HepG2 (cell line): ENCODE data around the gene MYO1E. TPM values are rescaled to one million over a fixed set of nuclear protein-coding genes. Genes with fewer than 3 reads are reported as not detected.
A peak's percentile ranks its signal among the peaks of the same experiment; 100 is the strongest.

Experiments used
- CENPT ChIP-seq: sonication (generic); formaldehyde crosslinking; IDR thresholded peaks from 2 replicates; pipeline ENCODE4 v1.8.0; 2022; ENCODE audit warnings: low read depth, mild to moderate bottlenecking, moderate library complexity, missing genetic modification reagents
- DZIP1 ChIP-seq: sonication (generic); formaldehyde crosslinking; IDR thresholded peaks from 2 replicates; pipeline ENCODE4 v1.5.0; 2020; ENCODE audit warnings: mild to moderate bottlenecking, missing genetic modification reagents
- E2F5 ChIP-seq: sonication (generic); formaldehyde crosslinking; conservative IDR thresholded peaks from 2 replicates; pipeline ENCODE4 v1.4.0; 2020; ENCODE audit warnings: missing genetic modification reagents
- ELF3 ChIP-seq: IDR thresholded peaks from 2 replicates; pipeline ENCODE4 v1.6.1; 2016; ENCODE audit warnings: missing genetic modification reagents, missing compliant biosample characterization
- FOXA3 ChIP-seq: IDR thresholded peaks from 2 replicates; pipeline ENCODE4 v1.6.1; 2016; ENCODE audit warnings: missing genetic modification reagents, missing compliant biosample characterization
- FOXK1 ChIP-seq: sonication (generic); formaldehyde crosslinking; IDR thresholded peaks from 2 replicates; pipeline ENCODE4 v1.4.0; 2020; ENCODE audit warnings: low read depth, missing genetic modification reagents, borderline replicate concordance
- FOXK2 ChIP-seq: fragments of 450-650 bp; IDR thresholded peaks from 2 replicates; pipeline ENCODE4 v1.6.1; 2016
- HDAC1 ChIP-seq: sonication (generic); formaldehyde crosslinking; IDR thresholded peaks from 2 replicates; pipeline ENCODE4 v1.5.1; 2020; ENCODE audit warnings: mild to moderate bottlenecking, missing genetic modification reagents
- HNRNPL ChIP-seq: fragments of 200-400 bp; formaldehyde crosslinking; IDR thresholded peaks from 2 replicates; pipeline ENCODE4 v1.6.1; 2017; ENCODE audit warnings: mild to moderate bottlenecking, low read depth, low read length
- KLF12 ChIP-seq: sonication (generic); formaldehyde crosslinking; IDR thresholded peaks from 2 replicates; pipeline ENCODE4 v1.4.0; 2020; ENCODE audit warnings: missing genetic modification reagents, borderline replicate concordance
- MTA3 ChIP-seq: sonication (generic); formaldehyde crosslinking; IDR thresholded peaks from 2 replicates; pipeline ENCODE4 v1.4.0; 2020; ENCODE audit warnings: missing genetic modification reagents
- MXD1 ChIP-seq: sonication (generic); formaldehyde crosslinking; IDR thresholded peaks from 2 replicates; pipeline ENCODE4 v1.4.0; 2020; ENCODE audit warnings: mild to moderate bottlenecking, missing genetic modification reagents
- NCOR1 ChIP-seq: fragments of 200-600 bp; sonication (generic); IDR thresholded peaks from 2 replicates; pipeline ENCODE4 v1.7.0; 2017; ENCODE audit warnings: antibody characterized with exemption, low read length, borderline replicate concordance
- PBX3 ChIP-seq: sonication (generic); formaldehyde crosslinking; IDR thresholded peaks from 2 replicates; pipeline ENCODE4 v1.8.1; 2023; ENCODE audit warnings: missing genetic modification reagents, inconsistent platforms, borderline replicate concordance
- POLR2AphosphoS2 ChIP-seq: IDR thresholded peaks from 2 replicates; pipeline ENCODE4 v1.6.1; 2011; ENCODE audit warnings: low read depth, low read length, improper control_type of control experiment
- SATB2 ChIP-seq: sonication (generic); formaldehyde crosslinking; IDR thresholded peaks from 2 replicates; pipeline ENCODE4 v1.5.0; 2020; ENCODE audit warnings: missing genetic modification reagents
- SRF ChIP-seq: IDR thresholded peaks from 2 replicates; pipeline ENCODE4 v1.6.1; 2011; ENCODE audit warnings: mild to moderate bottlenecking, low read depth, low read length, moderate library complexity
- TOE1 ChIP-seq: sonication (generic); formaldehyde crosslinking; IDR thresholded peaks from 2 replicates; pipeline ENCODE4 v1.4.0; 2020; ENCODE audit warnings: mild to moderate bottlenecking, missing genetic modification reagents
- XRCC5 ChIP-seq: fragments of 200-400 bp; formaldehyde crosslinking; optimal IDR thresholded peaks from 2 replicates; pipeline ENCODE3; 2017; ENCODE audit warnings: mild to moderate bottlenecking, low read length
- ZBTB42 ChIP-seq: sonication (generic); formaldehyde crosslinking; IDR thresholded peaks from 2 replicates; pipeline ENCODE4 v1.5.0; 2020; ENCODE audit warnings: mild to moderate bottlenecking, missing genetic modification reagents
- ZNF484 ChIP-seq: sonication (generic); formaldehyde crosslinking; IDR thresholded peaks from 2 replicates; pipeline ENCODE4 v1.5.1; 2020; ENCODE audit warnings: mild to moderate bottlenecking, low read depth, missing genetic modification reagents, borderline replicate concordance
- ZNF510 ChIP-seq: sonication (generic); formaldehyde crosslinking; IDR thresholded peaks from 2 replicates; pipeline ENCODE4 v1.4.0; 2020; ENCODE audit warnings: low read depth, mild to moderate bottlenecking, missing genetic modification reagents
- ZNF543 ChIP-seq: sonication (generic); formaldehyde crosslinking; IDR thresholded peaks from 2 replicates; pipeline ENCODE4 v1.4.0; 2020; ENCODE audit warnings: mild to moderate bottlenecking, missing genetic modification reagents
- ZNF652 ChIP-seq: IDR thresholded peaks from 2 replicates; pipeline ENCODE4 v1.6.1; 2016; ENCODE audit warnings: low read depth, borderline replicate concordance
- ZNF672 ChIP-seq: sonication (generic); formaldehyde crosslinking; IDR thresholded peaks from 2 replicates; pipeline ENCODE4 v1.8.1; 2022; ENCODE audit warnings: missing genetic modification reagents
- ZNF816 ChIP-seq: sonication (generic); formaldehyde crosslinking; IDR thresholded peaks from 2 replicates; pipeline ENCODE4 v1.8.0; 2022; ENCODE audit warnings: missing genetic modification reagents, mild to moderate bottlenecking, borderline replicate concordance
- polyA plus RNA-seq, 8 experiments: library from polyadenylated mRNA; depleted of rRNA in 3 of 8; stranded (reverse) in 7 of 8; unstranded in 1 of 8; fragments of >200 nt; fragmentation: Illumina TruSeq in 4 of 8; extraction: Trizol in 4 of 8; gene quantifications; 2 replicates each; pipeline versions ENCODE4 v1.2.1 to v1.2.3, GENCODE V29; 2011 to 2016; ENCODE audit warnings: low read depth in 4 of 8, missing spikeins in 1 of 8, mixed read lengths in 1 of 8; ENCODE audit not compliant: insufficient read depth in 1 of 8
- total RNA-seq, 5 experiments: library from RNA; depleted of rRNA; stranded (reverse); fragments of >200 nt; fragmentation: Illumina TruSeq; extraction: Trizol; gene quantifications; 2 replicates each; pipeline ENCODE4 v1.2.3, GENCODE V29; 2016; ENCODE audit warnings: low read depth in 1 of 5

MYO1E gene
- total and polyA plus RNA-seq, 2 of the 13 experiments (the other 11 are each of a cell fraction or from before 2014, with no cell fraction given), result 15.7 to 25.1 TPM

- TF ChIP-seq MXD1, result no peak; the same call in 1 of the 2 replicates
- 0 out of 2 replicates have a peak, but pooled peaks have one; percentile 27 for TF ChIP-seq E2F5
- TF ChIP-seq SATB2 (CRISPR knock-in tag), result no peak; the same call in 1 of the 2 replicates
- TF ChIP-seq POLR2AphosphoS2, result no peak
- TF ChIP-seq CENPT (CRISPR knock-in tag), result no peak; the same call in 1 of the 2 replicates
- TF ChIP-seq ZNF672 (CRISPR knock-in tag), result no peak
- TF ChIP-seq MTA3 (CRISPR knock-in tag), result no peak
- 0 out of 2 replicates have a peak, but pooled peaks have one; percentile 37 for TF ChIP-seq ZNF816 (CRISPR knock-in tag)
- TF ChIP-seq TOE1 (CRISPR knock-in tag), result peak; percentile 44; the same call in 1 of the 2 replicates
- TF ChIP-seq ELF3 (CRISPR knock-in tag), result no peak
- TF ChIP-seq NCOR1, result no peak
- no peak for TF ChIP-seq FOXK2
- TF ChIP-seq KLF12, result no peak
- 0 out of 2 replicates have a peak, but pooled peaks have one; percentile 55 for TF ChIP-seq ZNF510 (CRISPR knock-in tag)
- peak; percentile 58; the same call in 1 of the 2 replicates for TF ChIP-seq FOXK1 (CRISPR knock-in tag)
- TF ChIP-seq PBX3, result no peak
- peak; percentile 80 for TF ChIP-seq HDAC1 (CRISPR knock-in tag)
- no peak for TF ChIP-seq ZNF652 (CRISPR knock-in tag)
- peak; percentile 26; the same call in 1 of the 2 replicates for TF ChIP-seq ZNF543 (CRISPR knock-in tag)
- TF ChIP-seq ZNF484 (CRISPR knock-in tag), result no peak
- peak; percentile 78 for TF ChIP-seq XRCC5
- TF ChIP-seq SRF, result peak; percentile 96
- TF ChIP-seq FOXA3, result peak; percentile 29; the same call in 1 of the 2 replicates
- TF ChIP-seq DZIP1 (CRISPR knock-in tag), result no peak
- TF ChIP-seq HNRNPL, result 0 out of 2 replicates have a peak, but pooled peaks have one; percentile 58
- no peak for TF ChIP-seq ZBTB42 (CRISPR knock-in tag)
Observed at GRCh38 chr15:59372352-59373211, at the start of gene MYO1E (continued).
